HG02870 (cell line): ENCODE results near the gene GPR143.

Experiments used
- ATAC-seq: cut with Tn5 transposase; IDR thresholded peaks from one replicate; pipeline ENCODE4 v1.9.1; 2021; ENCODE audit warnings: mild to moderate bottlenecking, moderate library complexity; ENCODE audit not compliant: unreplicated experiment

The GPR143 gene

DNA sequence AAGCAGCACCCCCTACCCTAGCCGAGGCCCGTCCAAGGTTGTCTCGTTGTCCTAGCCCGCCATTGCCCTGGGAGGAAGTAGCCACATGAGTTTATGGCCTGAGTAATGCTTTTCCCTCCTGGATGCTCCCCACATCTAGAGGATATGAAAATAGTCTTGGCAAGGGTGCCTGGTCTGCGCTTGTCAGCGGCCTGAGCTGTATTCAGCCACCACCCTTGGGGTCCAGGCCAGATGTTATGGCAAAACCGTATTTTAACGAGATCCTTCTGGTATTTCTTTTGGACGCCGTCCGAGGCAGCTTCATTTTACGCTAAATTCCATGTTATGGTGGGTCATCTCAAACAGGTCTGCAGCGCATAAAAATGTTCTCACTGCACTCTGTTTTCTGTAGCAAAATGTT is 89.3 kb downstream of the GPR143 start:
- no peak for ATAC-seq
